Measurements from ENCODE around the gene CCDC24.

CCDC24 gene

DNA sequence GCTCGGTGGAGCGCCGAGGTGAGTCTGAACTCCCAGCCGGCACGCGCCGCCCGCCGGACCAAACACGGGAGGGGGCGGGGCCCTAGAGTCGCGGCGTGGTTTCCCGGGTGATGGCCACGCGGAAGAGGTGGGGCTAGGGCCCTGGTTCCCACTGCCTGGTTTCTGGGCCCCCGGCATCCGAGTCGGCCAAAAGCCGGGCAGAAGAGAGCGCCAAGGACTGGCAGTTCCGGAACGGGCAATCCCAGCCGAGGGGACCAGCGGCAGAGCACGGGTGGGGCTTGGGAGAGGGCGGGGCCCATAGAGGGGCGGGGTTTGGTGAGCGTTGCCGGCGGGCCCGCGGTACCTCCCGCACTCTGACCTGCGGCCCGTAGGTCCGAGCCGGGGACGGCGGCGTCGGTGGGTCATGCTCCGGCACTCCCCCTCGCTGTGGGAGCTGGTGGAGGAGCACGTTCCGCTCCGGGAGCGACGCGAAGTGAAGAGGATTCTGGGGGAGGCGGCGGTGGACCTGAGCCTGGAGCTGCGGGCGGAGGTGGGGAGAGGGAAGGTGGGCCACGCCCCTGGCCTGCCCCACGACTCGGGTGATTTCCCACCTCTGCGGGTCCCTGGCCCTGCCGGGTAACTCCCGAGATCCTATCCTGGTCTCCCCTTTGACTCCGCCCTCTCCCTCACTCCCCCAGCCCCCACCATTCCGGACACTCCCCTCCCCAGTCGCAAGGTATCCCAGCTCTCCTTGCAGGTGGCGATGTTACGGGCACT is at the start of gene CCDC24:
Gene CCDC24, plus strand, starts transcription at position 124 of the 756 bp plus-strand sequence. Its CDS starts 280 bp downstream, at position 404.
- in situ Hi-C loops (cut with MboI; ENCODE audit: low sequenced_read_pairs): no loop called here

DNA sequence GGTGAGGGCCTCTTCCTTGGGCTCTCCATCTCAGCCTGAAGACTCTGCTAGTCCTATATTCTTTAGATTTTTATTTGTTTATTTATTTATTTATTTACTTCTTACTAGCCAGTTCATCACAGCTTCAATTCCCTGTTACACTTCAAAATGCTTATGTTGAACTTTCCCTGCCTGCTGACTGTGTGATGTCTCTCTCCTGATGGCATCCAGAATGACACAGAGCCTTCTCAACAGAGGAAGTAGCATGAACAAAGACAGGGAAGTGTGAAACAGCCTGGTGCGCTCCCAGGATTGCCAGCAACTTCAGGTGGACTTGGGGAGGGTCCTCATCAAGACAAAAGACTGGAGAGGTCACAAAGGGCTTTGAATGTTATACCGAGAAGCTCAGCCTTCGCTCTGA is 49.0 kb upstream of the CCDC24 start:
- in situ Hi-C loops (cut with MboI; ENCODE audit: low sequenced_read_pairs): no loop called here

DNA sequence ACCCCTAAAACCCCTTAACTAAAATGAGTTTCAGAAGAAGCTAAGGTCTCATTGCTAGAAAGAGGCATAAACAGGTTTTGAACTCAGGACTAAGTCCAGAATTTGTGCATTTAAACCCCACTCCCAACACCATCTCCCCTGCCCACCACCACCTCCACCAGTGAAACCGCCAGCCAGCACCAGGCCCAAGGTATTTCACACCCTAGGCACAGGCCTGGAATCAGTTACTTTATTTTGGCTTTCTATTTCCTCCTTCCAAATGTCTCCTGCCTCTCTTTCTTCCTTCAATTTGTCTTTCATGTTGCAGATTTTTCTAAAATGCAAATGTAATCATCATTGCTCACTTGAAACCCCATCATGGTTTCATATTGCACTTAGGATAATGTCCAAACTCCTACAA is 46.5 kb upstream of the CCDC24 start:
- in situ Hi-C loops (cut with MboI; ENCODE audit: low sequenced_read_pairs): no loop called here

DNA sequence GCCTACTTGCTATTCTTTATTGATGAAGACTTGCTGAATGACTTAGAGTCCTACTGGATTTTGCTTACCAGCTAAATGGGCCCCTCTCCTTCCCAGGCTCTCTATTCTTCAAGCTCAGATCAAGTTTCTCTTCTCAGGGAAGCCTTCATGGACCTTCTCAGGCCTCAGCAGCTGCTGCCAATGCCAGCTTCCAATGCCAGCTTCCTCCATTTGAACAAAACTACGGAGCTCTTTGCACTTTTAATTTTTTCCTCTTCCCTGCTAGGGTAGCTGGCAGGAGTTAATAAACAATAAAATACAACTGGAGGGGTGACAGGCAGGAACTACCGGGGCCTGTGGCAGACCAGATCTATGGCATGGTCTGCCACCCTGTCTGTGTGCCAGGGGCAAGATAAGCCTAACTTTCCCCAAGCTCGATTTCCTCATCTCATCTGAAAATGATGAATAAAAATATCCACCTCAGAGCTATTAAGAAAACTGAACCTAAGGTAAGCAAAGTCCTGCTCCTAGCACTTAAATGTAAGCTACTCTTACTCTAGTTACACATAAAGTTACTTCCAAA is 45.6 kb upstream of the CCDC24 start:
- in situ Hi-C loops (cut with MboI; ENCODE audit: low sequenced_read_pairs): no loop called here

DNA sequence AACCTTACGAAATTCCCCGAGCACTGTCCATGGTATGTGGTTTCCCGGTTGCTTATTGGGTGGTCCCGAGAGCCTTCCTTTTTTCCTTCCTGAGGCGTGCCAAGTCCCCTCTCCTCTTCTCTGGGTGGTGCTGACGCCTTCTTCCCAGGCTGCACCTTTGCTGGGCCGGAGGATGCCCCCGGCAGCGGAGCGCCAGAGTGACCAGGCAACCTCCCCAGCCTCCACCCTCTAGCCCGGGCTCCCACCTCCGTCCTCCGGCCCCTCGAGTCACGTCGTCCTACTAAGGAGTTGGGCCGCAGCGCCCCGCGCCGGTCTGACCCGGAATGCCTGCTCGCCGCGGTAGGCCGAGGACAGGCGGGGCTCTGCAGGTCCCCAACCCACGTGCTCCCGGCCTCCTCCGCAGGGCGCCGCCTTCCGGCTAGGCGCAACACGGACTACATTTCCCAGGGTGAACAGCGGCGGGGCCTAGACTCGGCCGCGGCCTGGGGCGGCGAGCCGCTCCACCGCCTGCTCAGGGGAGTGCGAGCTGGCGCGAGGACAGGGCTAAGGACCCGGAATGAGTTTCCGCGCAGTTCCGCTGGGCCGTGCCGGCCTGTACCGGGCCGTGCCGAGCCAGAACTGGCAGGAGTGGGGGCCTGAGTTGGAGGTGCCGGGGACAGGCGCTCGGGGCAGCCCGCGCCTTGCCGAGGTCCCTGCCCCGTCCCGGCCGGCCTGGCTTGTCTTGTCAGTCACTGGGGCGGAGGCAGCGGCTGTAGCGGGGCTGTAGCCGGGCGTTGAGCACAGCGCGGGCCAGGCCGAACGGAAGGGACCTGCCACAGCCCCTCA is 45.0 kb upstream of the CCDC24 start, which contains the start of gene IPO13:
Gene IPO13, plus strand, starts transcription at position 715 of the 825 bp plus-strand sequence. CDS start 651 bp downstream, outside the sequence.
- in situ Hi-C loops (cut with MboI; ENCODE audit: low sequenced_read_pairs): no loop called here

DNA sequence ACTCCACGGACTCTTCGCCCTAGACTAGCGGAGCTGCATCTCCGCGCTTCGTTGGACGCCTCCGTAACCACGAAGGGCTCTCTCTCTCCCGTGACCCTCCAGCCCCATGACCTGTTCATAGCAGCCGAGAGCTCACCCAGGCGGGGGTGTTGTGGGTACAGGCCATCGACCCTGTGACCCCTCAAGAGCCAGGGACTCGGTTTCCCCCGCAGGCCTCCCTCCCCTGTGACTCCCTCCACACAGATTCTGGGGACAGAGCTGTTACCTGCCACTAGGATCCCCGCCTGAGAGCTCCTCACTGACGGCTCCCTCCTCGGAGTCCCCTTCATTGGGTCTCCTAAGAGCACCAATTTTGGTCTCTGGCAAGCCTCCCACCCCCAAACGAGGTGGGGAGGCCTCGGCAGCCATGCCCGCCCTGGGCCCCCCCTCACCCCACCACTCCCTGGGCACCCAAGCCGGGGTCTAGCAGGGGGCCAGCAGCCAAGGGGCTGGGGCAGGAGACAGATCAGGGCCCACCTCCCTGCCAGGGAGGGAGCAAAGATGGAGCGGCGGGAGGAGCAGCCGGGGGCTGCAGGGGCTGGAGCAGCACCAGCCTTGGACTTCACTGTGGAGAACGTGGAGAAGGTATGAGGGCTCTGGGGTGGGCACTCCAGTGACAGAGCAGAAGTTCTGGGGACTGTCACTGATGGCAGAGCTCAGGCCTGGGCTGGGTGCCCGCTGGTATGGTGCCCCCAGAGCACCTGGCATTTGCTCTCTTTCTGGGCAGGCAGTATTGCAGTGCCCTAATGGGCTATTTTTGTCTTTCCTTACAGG is 44.1 kb upstream of the CCDC24 start:
- in situ Hi-C loops (cut with MboI; ENCODE audit: low sequenced_read_pairs): no loop called here

DNA sequence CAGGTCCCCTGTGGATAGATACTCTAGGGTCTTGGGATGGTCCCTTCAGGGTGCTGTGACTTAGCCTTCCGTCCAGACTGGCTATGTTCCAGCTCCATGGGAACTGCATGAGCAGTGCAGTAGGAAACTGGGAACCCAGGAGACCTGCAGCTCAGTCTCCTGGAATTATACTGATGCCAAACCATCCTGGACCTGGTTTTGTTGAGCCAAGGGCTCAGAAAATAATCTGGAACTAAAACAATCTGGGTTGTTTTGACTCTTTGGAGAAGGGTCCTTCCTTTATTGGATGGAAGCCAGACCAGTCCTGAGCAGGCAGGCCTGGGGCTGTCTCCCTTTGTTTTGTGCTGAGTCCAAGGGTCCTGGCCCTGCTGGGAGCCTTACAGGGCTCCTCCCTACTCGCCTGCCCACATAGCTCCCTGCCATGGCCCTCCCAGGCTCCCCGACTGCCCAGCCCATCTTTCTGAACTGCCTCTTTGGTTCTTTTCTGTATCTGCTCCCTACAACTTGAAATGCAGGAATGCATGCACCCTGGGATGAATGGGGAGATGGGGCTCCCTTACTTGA is 43.4 kb upstream of the CCDC24 start:
- in situ Hi-C loops (cut with MboI; ENCODE audit: low sequenced_read_pairs): no loop called here

DNA sequence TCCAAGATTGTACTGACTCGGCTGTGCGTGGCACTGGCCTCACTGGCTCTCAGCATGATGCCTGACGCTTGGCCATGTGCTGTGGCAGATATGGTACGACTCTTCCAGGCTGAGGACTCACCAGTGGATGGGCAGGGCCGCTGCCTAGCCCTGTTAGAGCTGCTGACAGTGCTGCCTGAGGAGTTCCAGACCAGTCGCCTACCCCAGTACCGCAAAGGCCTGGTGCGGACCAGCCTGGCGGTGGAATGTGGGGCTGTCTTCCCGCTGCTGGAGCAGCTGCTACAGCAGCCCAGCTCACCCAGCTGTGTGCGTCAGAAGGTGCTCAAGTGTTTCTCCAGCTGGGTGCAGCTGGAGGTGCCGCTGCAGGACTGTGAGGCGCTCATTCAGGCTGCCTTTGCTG is 41.7 kb upstream of the CCDC24 start:
- in situ Hi-C loops (cut with MboI; ENCODE audit: low sequenced_read_pairs): no loop called here

DNA sequence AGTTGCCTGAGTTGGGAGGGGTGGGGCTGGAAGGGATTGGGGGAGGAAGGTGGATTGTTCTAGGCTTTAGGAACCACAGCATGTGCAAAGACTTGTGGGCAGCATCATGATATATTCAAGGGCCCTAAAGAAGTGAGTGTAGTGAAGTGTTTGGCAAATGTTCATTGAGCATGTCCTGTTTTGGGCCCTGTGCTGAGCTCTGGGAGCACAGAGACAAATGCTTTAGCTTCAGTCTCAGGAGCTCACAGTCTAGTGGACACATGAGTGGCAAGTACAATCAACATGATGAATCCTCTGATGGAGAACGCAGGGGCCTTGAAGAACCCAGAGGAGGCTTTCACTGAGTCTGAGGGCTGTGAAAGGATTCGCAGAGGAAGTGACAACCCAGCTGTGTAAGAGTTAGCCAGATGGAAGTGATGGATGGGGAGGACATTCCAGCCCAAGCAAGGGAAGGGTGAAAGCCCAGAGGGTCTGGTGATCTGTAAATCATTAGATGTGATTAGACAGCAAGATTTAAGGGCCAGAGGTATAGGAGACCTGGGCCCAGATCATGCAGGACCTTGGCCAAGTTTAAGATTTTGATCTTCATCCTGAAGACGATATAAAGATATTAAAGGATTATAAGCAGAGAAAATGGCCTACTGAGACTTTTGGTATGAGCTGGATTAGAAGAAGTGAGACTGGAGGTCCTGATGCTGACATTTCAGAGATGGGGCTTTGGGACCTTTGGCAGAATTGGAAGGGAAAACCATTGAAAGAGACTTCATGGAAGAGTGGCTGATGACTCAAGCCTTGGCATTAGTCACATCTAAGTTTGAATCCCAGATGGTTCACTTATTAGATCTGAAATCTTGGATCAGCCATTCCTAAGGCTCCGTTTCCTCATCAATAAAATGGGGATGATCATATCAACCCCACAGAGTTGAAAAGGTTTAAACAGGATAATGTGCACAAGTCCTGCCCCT is 40.1 kb upstream of the CCDC24 start:
- in situ Hi-C loops (cut with MboI; ENCODE audit: low sequenced_read_pairs): no loop called here

DNA sequence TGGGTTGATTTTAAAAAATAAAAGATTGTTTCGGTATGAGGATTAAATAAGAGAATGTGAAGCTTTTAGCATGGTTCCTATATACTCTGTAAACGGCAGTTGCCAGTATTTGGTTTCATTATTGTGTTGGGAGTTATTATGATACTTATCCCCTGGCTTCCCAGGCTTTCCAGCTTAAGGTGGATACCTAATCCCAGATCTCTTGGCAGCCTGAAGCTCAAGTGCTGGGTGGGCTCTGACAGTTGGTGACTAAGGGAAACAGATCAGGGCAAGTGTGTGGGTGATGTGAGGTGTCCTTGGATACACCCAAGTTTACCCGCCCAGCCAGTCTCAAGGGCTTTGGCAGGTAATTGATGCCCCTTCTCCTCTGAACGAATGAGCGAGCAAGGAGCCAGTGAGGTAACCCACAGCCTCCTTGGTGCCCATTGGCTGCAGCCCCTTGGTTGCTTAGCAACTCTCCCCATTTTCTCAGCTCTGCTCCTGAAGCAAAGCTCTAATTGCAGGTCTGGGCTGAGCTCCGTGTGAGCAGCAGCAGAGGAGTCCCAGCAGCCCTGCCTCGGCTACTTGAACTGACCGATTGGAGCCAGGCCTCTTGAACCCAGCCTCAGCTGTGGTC is 38.6 kb upstream of the CCDC24 start:
- in situ Hi-C loops (cut with MboI; ENCODE audit: low sequenced_read_pairs): no loop called here

DNA sequence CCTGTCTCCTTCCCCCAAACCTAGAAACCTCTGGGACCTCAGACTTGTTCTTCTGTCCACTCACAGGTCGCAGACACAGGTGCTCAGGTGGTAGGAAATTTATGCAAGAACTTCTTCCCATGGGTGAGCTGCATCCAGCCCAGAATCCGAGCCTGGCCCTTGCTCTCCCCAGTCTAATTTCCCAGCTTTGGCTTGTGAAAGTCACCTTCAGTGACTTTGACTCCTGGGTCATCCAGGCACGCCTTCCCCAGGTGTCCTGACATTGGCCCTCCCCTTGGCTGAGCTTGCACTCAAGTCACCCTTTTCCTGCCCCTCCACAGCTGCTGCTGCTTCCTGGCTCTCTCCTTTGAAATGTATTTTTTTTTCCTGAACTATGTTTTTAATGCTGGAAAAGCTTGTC is 38.0 kb upstream of the CCDC24 start:
- in situ Hi-C loops (cut with MboI; ENCODE audit: low sequenced_read_pairs): no loop called here

DNA sequence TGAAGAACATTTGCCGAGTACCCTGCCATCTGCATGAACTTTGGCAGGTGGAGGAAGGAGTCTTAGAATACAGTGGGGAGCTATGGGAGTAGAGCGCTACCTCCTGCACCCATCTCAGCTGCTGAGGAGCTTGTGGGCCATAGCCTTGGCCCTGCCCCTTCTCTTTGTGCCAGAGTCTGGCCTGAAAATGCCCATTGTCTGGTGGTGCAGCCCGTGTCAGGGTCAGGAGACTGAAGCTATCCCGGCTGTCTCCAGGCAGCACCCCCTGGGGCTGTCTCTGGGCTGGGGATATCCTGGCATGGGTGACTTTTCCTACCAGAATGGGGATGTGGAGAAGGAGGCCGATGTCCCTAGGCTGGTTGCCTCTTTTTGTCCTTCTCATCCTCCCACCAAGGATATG is 37.4 kb upstream of the CCDC24 start:
- in situ Hi-C loops (cut with MboI; ENCODE audit: low sequenced_read_pairs): no loop called here

DNA sequence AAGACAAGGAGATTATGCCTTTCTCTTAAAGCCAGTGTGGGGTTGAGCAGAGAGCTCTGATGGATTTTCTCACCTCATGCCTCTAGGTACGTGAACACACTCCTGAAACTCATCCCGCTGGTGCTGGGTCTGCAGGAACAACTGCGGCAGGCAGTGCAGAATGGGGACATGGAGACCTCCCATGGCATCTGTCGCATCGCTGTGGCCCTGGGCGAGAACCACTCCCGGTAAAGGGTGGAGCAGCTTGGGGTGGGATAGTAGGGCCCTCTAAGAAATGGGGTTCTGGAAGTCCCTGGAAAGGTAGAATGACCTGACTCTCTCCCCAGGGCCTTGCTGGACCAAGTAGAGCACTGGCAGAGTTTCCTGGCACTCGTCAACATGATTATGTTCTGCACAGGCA is 35.2 kb upstream of the CCDC24 start:
- in situ Hi-C loops (cut with MboI; ENCODE audit: low sequenced_read_pairs): no loop called here

DNA sequence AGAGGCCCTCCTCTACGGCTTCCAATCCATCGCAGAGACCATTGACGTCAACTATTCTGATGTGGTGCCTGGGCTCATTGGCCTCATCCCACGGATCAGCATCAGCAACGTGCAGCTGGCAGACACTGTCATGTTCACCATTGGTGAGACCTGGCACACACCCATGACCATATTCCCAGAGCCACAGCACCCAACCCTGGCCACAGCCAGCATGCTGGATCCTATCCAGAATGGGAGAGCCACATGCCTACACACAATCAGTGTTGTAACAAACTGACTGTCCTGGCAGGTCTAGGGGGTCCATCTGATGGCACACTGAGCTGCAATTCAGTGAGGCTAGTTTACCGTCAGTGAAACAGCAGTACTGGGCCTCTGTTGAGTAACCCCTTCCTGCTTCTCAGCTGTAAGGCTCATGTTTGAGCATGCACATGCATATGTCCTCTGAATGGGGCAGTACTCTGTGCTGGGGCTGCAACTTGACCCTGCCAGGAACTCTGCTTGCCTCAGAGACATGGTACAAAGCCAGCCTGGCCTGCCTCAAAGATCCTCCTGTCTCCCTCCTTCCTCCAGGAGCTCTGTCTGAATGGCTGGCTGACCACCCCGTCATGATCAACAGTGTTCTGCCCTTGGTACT is 33.9 kb upstream of the CCDC24 start:
- in situ Hi-C loops (cut with MboI; ENCODE audit: low sequenced_read_pairs): no loop called here

DNA sequence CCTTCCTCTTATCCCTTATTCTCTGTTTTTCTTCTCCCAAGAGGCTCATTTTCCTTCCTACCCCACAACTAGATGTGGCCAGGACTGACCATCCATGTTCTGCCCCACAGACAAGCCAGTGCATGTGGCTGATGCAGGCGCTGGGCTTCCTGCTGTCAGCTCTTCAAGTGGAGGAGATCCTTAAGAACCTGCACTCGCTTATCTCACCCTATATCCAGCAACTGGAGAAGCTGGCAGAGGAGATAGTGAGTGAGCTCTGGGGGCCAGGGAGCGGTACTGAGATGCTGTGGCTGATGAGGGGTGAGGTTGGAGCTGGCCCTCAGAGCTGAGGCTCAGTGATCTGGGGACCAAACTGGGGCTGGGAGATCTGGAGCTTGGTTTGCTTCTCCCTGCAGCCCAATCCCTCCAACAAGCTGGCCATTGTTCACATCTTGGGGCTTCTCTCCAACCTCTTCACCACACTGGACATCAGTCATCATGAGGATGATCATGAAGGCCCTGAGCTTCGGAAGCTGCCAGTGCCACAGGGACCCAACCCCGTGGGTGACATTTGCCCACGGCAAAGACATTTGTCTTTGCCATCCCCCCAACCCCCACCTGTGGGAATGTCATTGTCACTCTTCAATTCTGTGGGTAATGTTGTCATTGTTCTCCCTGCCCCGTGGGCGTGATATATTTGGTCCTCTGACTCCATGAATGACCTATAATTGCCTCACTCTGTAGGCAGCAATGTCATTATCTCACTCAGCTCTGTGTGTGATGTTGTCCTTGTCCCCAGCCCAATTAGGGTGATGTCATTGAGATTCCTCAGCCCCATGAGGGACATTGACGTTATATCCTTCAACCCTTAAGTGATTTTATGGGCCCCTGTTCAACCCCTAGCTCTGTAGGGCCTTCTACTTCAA is 32.8 kb upstream of the CCDC24 start:
- in situ Hi-C loops (cut with MboI; ENCODE audit: low sequenced_read_pairs): no loop called here

DNA sequence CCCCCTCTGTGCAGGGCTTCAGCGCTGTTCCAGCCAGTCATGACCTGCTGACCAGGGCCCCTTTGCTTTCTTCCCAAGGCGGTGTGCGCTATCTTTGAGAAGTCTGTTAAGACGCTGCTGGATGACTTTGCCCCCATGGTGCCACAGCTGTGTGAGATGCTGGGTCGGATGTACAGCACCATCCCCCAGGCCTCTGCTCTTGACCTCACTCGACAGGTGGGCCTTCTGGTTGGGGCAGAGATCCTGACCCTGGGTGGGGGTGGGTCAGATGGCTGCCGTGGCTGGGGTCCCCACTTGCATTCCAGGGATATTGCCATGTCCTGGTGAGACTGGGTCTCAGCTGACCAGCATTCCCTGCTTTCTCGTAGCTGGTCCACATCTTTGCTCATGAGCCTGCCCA is 30.6 kb upstream of the CCDC24 start:
- in situ Hi-C loops (cut with MboI; ENCODE audit: low sequenced_read_pairs): no loop called here

DNA sequence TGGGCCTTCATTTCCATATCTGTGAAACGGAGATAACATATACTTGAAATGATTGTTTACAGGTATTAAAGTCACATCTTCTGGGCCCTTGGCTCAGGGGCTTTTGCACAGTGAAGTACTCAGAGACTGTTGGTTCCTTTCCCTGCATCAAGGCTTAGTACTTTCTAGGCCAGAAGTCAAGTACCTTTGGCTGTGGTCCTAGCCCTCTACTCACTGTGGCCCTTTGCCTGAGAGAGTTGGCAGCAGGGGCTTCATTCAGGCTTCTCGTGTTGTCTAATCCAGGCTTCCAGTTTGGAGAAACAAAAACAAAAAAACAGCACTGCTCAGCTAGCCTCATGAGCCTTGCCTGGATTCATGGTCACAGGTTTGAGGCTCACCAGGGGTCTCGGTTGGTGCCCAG is 29.7 kb upstream of the CCDC24 start:
- in situ Hi-C loops (cut with MboI; ENCODE audit: low sequenced_read_pairs): no loop called here

DNA sequence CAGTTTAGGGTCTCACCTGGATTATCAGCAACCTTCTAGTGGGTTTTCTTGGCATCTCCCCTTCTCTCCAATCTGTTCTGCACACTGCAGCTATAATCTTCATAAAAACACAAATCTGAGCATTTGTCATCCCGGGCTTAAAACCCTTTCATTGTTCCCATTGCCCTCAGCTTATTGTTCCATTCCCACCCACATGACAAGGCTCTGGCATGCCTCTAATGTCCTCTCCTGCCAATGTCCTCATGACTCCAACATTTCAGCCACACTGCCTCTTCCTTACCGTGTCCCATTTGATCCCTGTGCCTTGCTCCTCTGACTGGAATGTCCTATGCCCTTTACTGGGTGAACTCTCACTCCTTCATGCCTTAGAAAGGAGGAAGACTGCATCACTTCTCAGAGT is 29.1 kb upstream of the CCDC24 start:
- in situ Hi-C loops (cut with MboI; ENCODE audit: low sequenced_read_pairs): no loop called here
